A549 (cell line): ENCODE measurements around the gene DCHS2. TPM values are rescaled to one million over a fixed set of nuclear protein-coding genes. Genes with fewer than 3 reads are reported as not detected.

Experiments
- ATAC-seq, 2 experiments: fragments of 200-7000 bp in 1 of 2; fragments of >200 bp in 1 of 2; cut with Nextera tagmentation in 1 of 2; cut with Tn5 transposase in 1 of 2; 3 replicates each; pipeline versions ENCODE4 v1.8.0 to v1.9.1; 2018 to 2020; ENCODE audit warnings: mild to moderate bottlenecking in 1 of 2, moderate library complexity in 1 of 2
- CTCF ChIA-PET: fragments of 300-600 bp; sonication (Branson Sonifier 250); formaldehyde crosslinking; extraction: SDS; loops from one replicate; lab custom pipeline; 2021; ENCODE audit warnings: antibody characterized with exemption, inconsistent platforms; lab: Yijun Ruan, JAX
- POLR2A ChIA-PET: fragments of 350-600 bp; formaldehyde crosslinking; extraction: SDS; loops from one replicate; lab custom pipeline; 2021; ENCODE audit warnings: antibody characterized with exemption, inconsistent platforms; lab: Yijun Ruan, JAX
- DNase-seq, 2 experiments: peaks; one replicate each; pipeline versions ENCODE4 v3.0.0 to v3.0.0-alpha.2; 2011 to 2016; ENCODE audit warnings: low read depth in 1 of 2, low spot score in 1 of 2
- FAIRE-seq: peaks from 2 replicates; lab custom pipeline; 2011; peaks lifted over from hg19 to GRCh38; lab: Jason Lieb, UNC
- H3K27ac ChIP-seq, 2 experiments: fragments of >200 bp; sonication (Bioruptor Twin); formaldehyde crosslinking; 3 replicates each; pipeline ENCODE4 v1.5.1; 2016 to 2017
- H3K4me1 ChIP-seq: fragments of >200 bp; sonication (Bioruptor Twin); formaldehyde crosslinking; 3 replicates; pipeline ENCODE4 v1.6.1; 2016
- H3K4me2 ChIP-seq: fragments of >200 bp; sonication (Bioruptor Twin); formaldehyde crosslinking; 3 replicates; pipeline ENCODE4 v1.6.1; 2016
- H3K4me3 ChIP-seq: fragments of >200 bp; sonication (Bioruptor Twin); formaldehyde crosslinking; 3 replicates; pipeline ENCODE4 v1.5.1; 2016
- H3K9me3 ChIP-seq: fragments of >200 bp; sonication (Bioruptor Twin); formaldehyde crosslinking; 3 replicates; pipeline ENCODE4 v1.6.1; 2016
- CHD4 ChIP-seq: fragments of 200-600 bp; sonication (generic); IDR thresholded peaks from 2 replicates; pipeline ENCODE4 v1.6.1; 2016; ENCODE audit warnings: antibody characterized with exemption, mild to moderate bottlenecking, borderline replicate concordance
- E2F6 ChIP-seq: IDR thresholded peaks from 2 replicates; pipeline ENCODE4 v1.6.1; 2012; ENCODE audit warnings: low read depth, borderline replicate concordance
- EHMT2 ChIP-seq: fragments of 200-600 bp; sonication (generic); IDR thresholded peaks from 2 replicates; pipeline ENCODE4 v1.6.1; 2016; ENCODE audit warnings: antibody characterized with exemption, low read depth, mild to moderate bottlenecking, moderate library complexity
- ESRRA ChIP-seq: fragments of 150-350 bp; IDR thresholded peaks from 2 replicates; pipeline ENCODE4 v1.6.1; 2014; ENCODE audit warnings: mild to moderate bottlenecking, low read length, borderline replicate concordance
- FOSB ChIP-seq: fragments of 250-450 bp; sonication (Bioruptor Pico); IDR thresholded peaks from 2 replicates; pipeline ENCODE4 v1.5.0; 2020; ENCODE audit warnings: mild to moderate bottlenecking, moderate library complexity
- FOSL2 ChIP-seq, 2 experiments: fragments of 450-650 bp in 1 of 2; fragments of >200 bp in 1 of 2; sonication (Bioruptor Twin) in 1 of 2; formaldehyde crosslinking; IDR thresholded peaks; 2 replicates each; pipeline versions ENCODE4 v1.5.0 to v1.6.1; 2016 to 2020; ENCODE audit warnings: mild to moderate bottlenecking in 1 of 2, moderate library complexity in 1 of 2
- FOXS1 ChIP-seq: fragments of 250-450 bp; sonication (Bioruptor Pico); IDR thresholded peaks from 2 replicates; pipeline ENCODE4 v1.5.0; 2020; ENCODE audit warnings: mild to moderate bottlenecking, moderate library complexity
- HDAC2 ChIP-seq: fragments of 200-600 bp; sonication (generic); IDR thresholded peaks from 2 replicates; pipeline ENCODE4 v1.6.1; 2016
- HES2 ChIP-seq: fragments of >200 bp; sonication (Bioruptor Twin); formaldehyde crosslinking; IDR thresholded peaks from 2 replicates; pipeline ENCODE4 v1.6.1; 2016
- HMGXB4 ChIP-seq: fragments of 250-450 bp; sonication (Bioruptor Pico); IDR thresholded peaks from 2 replicates; pipeline ENCODE4 v1.5.0; 2021; ENCODE audit warnings: mild to moderate bottlenecking, moderate library complexity, borderline replicate concordance
- HOXA7 ChIP-seq: fragments of 250-450 bp; sonication (Bioruptor Pico); IDR thresholded peaks from 2 replicates; pipeline ENCODE4 v1.5.0; 2020; ENCODE audit warnings: mild to moderate bottlenecking, moderate library complexity
- HOXB13 ChIP-seq: fragments of 250-450 bp; sonication (Bioruptor Pico); IDR thresholded peaks from 2 replicates; pipeline ENCODE4 v1.5.0; 2020; ENCODE audit warnings: low read depth, mild to moderate bottlenecking, moderate library complexity
- KDM1A ChIP-seq: fragments of 200-600 bp; sonication (generic); IDR thresholded peaks from 2 replicates; pipeline ENCODE4 v1.6.1; 2016; ENCODE audit warnings: low read depth, mild to moderate bottlenecking
- KDM5A ChIP-seq: fragments of 200-600 bp; sonication (generic); IDR thresholded peaks from 2 replicates; pipeline ENCODE4 v1.6.1; 2016; ENCODE audit warnings: antibody characterized with exemption, mild to moderate bottlenecking
- MAX ChIP-seq: IDR thresholded peaks from 2 replicates; pipeline ENCODE4 v1.6.1; 2012
- MAZ ChIP-seq: fragments of 150-350 bp; IDR thresholded peaks from 2 replicates; pipeline ENCODE4 v1.6.1; 2014; ENCODE audit warnings: antibody characterized with exemption, low read depth, low read length, borderline replicate concordance
- NFE2L2 ChIP-seq: fragments of 150-350 bp; conservative IDR thresholded peaks from 2 replicates; pipeline ENCODE4 v1.6.1; 2014; ENCODE audit warnings: low read length
- NPAS2 ChIP-seq: fragments of 250-450 bp; sonication (Bioruptor Pico); IDR thresholded peaks from 2 replicates; pipeline ENCODE4 v1.8.0; 2022; ENCODE audit warnings: mild to moderate bottlenecking, moderate library complexity, borderline replicate concordance
- PHF8 ChIP-seq: fragments of 200-600 bp; sonication (generic); IDR thresholded peaks from 2 replicates; pipeline ENCODE4 v1.6.1; 2016; ENCODE audit warnings: low read depth, mild to moderate bottlenecking, antibody characterized with exemption, moderate library complexity, borderline replicate concordance
- RCOR1 ChIP-seq: fragments of 150-350 bp; IDR thresholded peaks from 2 replicates; pipeline ENCODE4 v1.6.1; 2014; ENCODE audit warnings: antibody characterized with exemption, low read length, low read depth
- RFX5 ChIP-seq: fragments of 450-650 bp; IDR thresholded peaks from 2 replicates; pipeline ENCODE4 v1.7.1; 2014; ENCODE audit warnings: antibody characterized with exemption, mild to moderate bottlenecking, moderate library complexity
- TFCP2L1 ChIP-seq: fragments of 250-450 bp; sonication (Bioruptor Pico); IDR thresholded peaks from 2 replicates; pipeline ENCODE4 v1.5.0; 2021; ENCODE audit warnings: mild to moderate bottlenecking
- ZNF302 ChIP-seq: fragments of 250-450 bp; sonication (Bioruptor Pico); IDR thresholded peaks from 2 replicates; pipeline ENCODE4 v1.9.0; 2021; ENCODE audit warnings: inconsistent platforms, mild to moderate bottlenecking, moderate library complexity
- WGBS: methylation state at CpG from one replicate; pipeline ENCODE4 v1.1.6; 2017; ENCODE audit errors: missing lambda C conversion rate; 5-methylcytosine and 5-hydroxymethylcytosine counted together
- polyA plus RNA-seq, 4 experiments: library from polyadenylated mRNA; depleted of rRNA in 3 of 4; stranded (reverse); fragments of >200 nt; fragmentation: RNase III in 1 of 4; extraction: RNeasy Plus Mini Kit Qiagen cat#74134 plus additional on column Dnase treatment in 1 of 4; gene quantifications; 2 replicates in 3 of 4; 3 replicates in 1 of 4; pipeline ENCODE4 v1.2.3, GENCODE V29; 2011 to 2017
- TF ChIP-seq, protein P1 (sequence below): fragments of 200-600 bp; sonication (generic); IDR thresholded peaks from 2 replicates; pipeline ENCODE4 v1.6.1; 2016; ENCODE audit warnings: antibody characterized with exemption, mild to moderate bottlenecking, moderate library complexity

Gene DCHS2
- polyA plus RNA-seq, 2 of the 4 experiments (the other 2 are of a cell fraction): 0.06 TPM; not detected in 1

DNA sequence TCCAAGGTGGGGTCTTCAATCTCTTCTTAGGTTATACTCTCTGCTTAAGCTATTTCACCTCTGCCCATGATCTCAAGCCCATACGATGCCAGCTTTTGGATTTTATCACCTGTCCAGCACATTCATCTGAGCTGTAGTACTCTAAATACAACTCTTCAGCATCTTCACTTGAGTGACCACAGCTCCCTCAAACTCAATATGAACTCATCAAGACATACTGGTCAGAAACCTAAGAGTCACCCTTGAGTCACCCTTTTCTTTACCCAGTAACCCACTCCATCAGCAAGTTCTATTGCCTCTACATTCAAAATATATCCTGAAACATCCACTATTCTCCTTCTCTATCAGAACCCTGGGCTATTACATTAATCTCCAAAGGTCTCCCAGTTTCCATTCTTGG, 69.4 kb downstream of the DCHS2 start:
- H3K9me3 ChIP-seq: no peaks in the 10 kb centered on the region
- no peaks in the 10 kb centered on the region for H3K4me1 ChIP-seq
- no peak overlapping the region for H3K4me2 ChIP-seq
- no peak for TF ChIP-seq KDM1A
- TF ChIP-seq NPAS2 (CRISPR knock-in tag): no peak
- TF ChIP-seq HES2: no peak
- TF ChIP-seq MAZ: no peak
- TF ChIP-seq HMGXB4 (CRISPR knock-in tag): no peak
- TF ChIP-seq HOXB13: no peak
- no peak for TF ChIP-seq CHD4
- no peak for TF ChIP-seq HDAC2
- no peak for TF ChIP-seq FOSL2 (IDR thresholded peaks at IDR 0.05)
- no peak for TF ChIP-seq FOSL2 (CRISPR knock-in tag; IDR thresholded peaks at IDR 0.05)
- TF ChIP-seq ESRRA: no peak
- no peak for TF ChIP-seq PHF8
- no peak for TF ChIP-seq FOXS1 (CRISPR knock-in tag)
- TF ChIP-seq FOSB: no peak
- POLR2A ChIA-PET: no interaction called here
- no peak for ATAC-seq
- DNase-seq: no peak
- CTCF ChIA-PET: no interaction called here
- no peak overlapping the region for H3K4me3 ChIP-seq
- 0% methylated on average over 1 of the region's 1 CpG for WGBS
- no peak overlapping the region for H3K27ac ChIP-seq
- FAIRE-seq: no peak

GRCh38 chr4:154421618-154422017, 70.0 kb downstream of the DCHS2 start:
- CTCF ChIA-PET: no interaction called here
- no peak overlapping the region for H3K4me3 ChIP-seq
- TF ChIP-seq KDM5A: no peak
- no peak for TF ChIP-seq HMGXB4 (CRISPR knock-in tag)
- TF ChIP-seq TFCP2L1 (CRISPR knock-in tag): no peak
- no peak for TF ChIP-seq ZNF302
- no peak for TF ChIP-seq NFE2L2
- TF ChIP-seq MAX: no peak
- no peak for TF ChIP-seq ESRRA
- no peak for TF ChIP-seq EHMT2
- no peak for TF ChIP-seq HOXB13
- no peak for TF ChIP-seq KDM1A
- no peak for TF ChIP-seq E2F6
- no peaks in the 10 kb centered on the region for H3K9me3 ChIP-seq
- H3K27ac ChIP-seq: no peak overlapping the region
- no peak for ATAC-seq
- DNase-seq: no peak
- FAIRE-seq: no peak
- 35% methylated on average over 6 of the region's 6 CpGs for WGBS
- POLR2A ChIA-PET: no interaction called here
- no peak overlapping the region for H3K4me2 ChIP-seq
- no peaks in the 10 kb centered on the region for H3K4me1 ChIP-seq

DNA sequence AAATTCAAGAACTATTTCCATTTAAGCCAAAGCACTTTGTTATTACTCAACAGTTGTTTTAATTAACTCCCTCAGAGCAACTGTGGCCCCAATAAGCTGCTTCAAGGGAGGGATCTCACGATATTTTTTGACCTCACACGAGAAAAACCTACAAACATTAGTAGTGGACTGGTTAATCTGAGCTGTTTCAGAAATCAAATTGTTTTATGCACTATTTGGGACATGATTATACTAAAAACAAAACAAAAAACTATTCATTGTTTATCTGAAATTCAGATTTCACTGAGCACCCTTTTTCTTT, 74.3 kb downstream of the DCHS2 start:
- ChIA-PET CTCF (no interaction called here), POLR2A (no interaction called here)
- DNase-seq: no peak
- 12% methylated on average over 2 of the region's 2 CpGs for WGBS
- no peaks in the 10 kb centered on the region for H3K4me1 ChIP-seq
- H3K9me3 ChIP-seq: no peaks in the 10 kb centered on the region
- H3K4me3 ChIP-seq: peak overlapping the region; percentile 47; the same call in 1 of the 3 replicates
- peak overlapping the region; percentile 93 for H3K4me2 ChIP-seq
- no peak for FAIRE-seq
- H3K27ac ChIP-seq: no peak overlapping the region
- no peak for ATAC-seq
- TF ChIP-seq FOSB: no peak
- TF ChIP-seq HOXA7: no peak
- TF ChIP-seq, protein P1, sequence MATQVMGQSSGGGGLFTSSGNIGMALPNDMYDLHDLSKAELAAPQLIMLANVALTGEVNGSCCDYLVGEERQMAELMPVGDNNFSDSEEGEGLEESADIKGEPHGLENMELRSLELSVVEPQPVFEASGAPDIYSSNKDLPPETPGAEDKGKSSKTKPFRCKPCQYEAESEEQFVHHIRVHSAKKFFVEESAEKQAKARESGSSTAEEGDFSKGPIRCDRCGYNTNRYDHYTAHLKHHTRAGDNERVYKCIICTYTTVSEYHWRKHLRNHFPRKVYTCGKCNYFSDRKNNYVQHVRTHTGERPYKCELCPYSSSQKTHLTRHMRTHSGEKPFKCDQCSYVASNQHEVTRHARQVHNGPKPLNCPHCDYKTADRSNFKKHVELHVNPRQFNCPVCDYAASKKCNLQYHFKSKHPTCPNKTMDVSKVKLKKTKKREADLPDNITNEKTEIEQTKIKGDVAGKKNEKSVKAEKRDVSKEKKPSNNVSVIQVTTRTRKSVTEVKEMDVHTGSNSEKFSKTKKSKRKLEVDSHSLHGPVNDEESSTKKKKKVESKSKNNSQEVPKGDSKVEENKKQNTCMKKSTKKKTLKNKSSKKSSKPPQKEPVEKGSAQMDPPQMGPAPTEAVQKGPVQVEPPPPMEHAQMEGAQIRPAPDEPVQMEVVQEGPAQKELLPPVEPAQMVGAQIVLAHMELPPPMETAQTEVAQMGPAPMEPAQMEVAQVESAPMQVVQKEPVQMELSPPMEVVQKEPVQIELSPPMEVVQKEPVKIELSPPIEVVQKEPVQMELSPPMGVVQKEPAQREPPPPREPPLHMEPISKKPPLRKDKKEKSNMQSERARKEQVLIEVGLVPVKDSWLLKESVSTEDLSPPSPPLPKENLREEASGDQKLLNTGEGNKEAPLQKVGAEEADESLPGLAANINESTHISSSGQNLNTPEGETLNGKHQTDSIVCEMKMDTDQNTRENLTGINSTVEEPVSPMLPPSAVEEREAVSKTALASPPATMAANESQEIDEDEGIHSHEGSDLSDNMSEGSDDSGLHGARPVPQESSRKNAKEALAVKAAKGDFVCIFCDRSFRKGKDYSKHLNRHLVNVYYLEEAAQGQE: no peak
- no peak for TF ChIP-seq RCOR1
- TF ChIP-seq HDAC2: no peak
- TF ChIP-seq HMGXB4 (CRISPR knock-in tag): no peak
- no peak for TF ChIP-seq ESRRA
- TF ChIP-seq RFX5: no peak
